ENCODE results near the gene C1orf226. TPM values are rescaled to one million over a fixed set of nuclear protein-coding genes. Genes with fewer than 3 reads are reported as not detected.

C1orf226 gene
- total RNA-seq, 4 donors from 2014 or later = 0.36 to 0.95 (median 0.60) TPM

- DNase-seq (no peak), ATAC-seq (no peak)
- no peaks in the 10 kb centered on the region for H3K9me3 ChIP-seq
- no peaks in the 10 kb centered on the region for H3K4me1 ChIP-seq
- no peak overlapping the region for H3K4me3 ChIP-seq
- TF ChIP-seq CTCF (IDR thresholded peaks at IDR 0.05 in 4 of 5, conservative IDR thresholded peaks at IDR 0.05 in 1 of 5) = no peak
- TF ChIP-seq POLR2A (IDR thresholded peaks at IDR 0.05) = no peak
- H3K27me3 ChIP-seq = no peaks in the 10 kb centered on the region
- H3K36me3 ChIP-seq = no peaks in the 10 kb centered on the region
- intact Hi-C loops (cut with DNase I; ENCODE audit: low total_unique reads) (no loop called here), in situ Hi-C loops (cut with MboI; ENCODE audit: low sequenced_read_pairs in 4 of 4) (no loop called here)
- H3K27ac ChIP-seq = no peak overlapping the region
Measured at GRCh38 chr1:162370161-162370560, 11.4 kb upstream of the C1orf226 start.

GRCh38 chr1:162370721-162371120 is 10.8 kb upstream of the C1orf226 start:
- intact Hi-C loops (cut with DNase I; ENCODE audit: low total_unique reads) = no loop called here
- Histone ChIP-seq H3K4me1 (no peaks in the 10 kb centered on the region), H3K4me3 (no peak overlapping the region), H3K9me3 (no peaks in the 10 kb centered on the region), H3K27ac (no peak overlapping the region), H3K27me3 (no peaks in the 10 kb centered on the region), H3K36me3 (no peaks in the 10 kb centered on the region)
- TF ChIP-seq POLR2A (IDR thresholded peaks at IDR 0.05) = no peak
- no peak for TF ChIP-seq CTCF (IDR thresholded peaks at IDR 0.05 in 4 of 5, conservative IDR thresholded peaks at IDR 0.05 in 1 of 5)
- in situ Hi-C loops (cut with MboI; ENCODE audit: low sequenced_read_pairs in 4 of 4) = no loop called here
- ATAC-seq (no peak), DNase-seq (no peak)

GRCh38 chr1:162371611-162372010 is 9.9 kb upstream of the C1orf226 start:
- TF ChIP-seq POLR2A (IDR thresholded peaks at IDR 0.05) (no peak), CTCF (IDR thresholded peaks at IDR 0.05 in 4 of 5, conservative IDR thresholded peaks at IDR 0.05 in 1 of 5) (no peak)
- Histone ChIP-seq H3K36me3 (no peaks in the 10 kb centered on the region), H3K27me3 (no peaks in the 10 kb centered on the region), H3K27ac (no peak overlapping the region), H3K4me3 (no peak overlapping the region), H3K9me3 (no peaks in the 10 kb centered on the region), H3K4me1 (no peaks in the 10 kb centered on the region)
- DNase-seq (no peak), ATAC-seq (no peak)
- intact Hi-C loops (cut with DNase I; ENCODE audit: low total_unique reads) (no loop called here), in situ Hi-C loops (cut with MboI; ENCODE audit: low sequenced_read_pairs in 4 of 4) (no loop called here)

- in situ Hi-C loops (cut with MboI; ENCODE audit: low sequenced_read_pairs in 4 of 4) = no loop called here
- DNase-seq (no peak), ATAC-seq (no peak)
- Histone ChIP-seq H3K36me3 (no peaks in the 10 kb centered on the region), H3K27me3 (no peaks in the 10 kb centered on the region), H3K9me3 (no peaks in the 10 kb centered on the region), H3K4me3 (no peak overlapping the region), H3K4me1 (no peaks in the 10 kb centered on the region), H3K27ac (no peak overlapping the region)
- TF ChIP-seq POLR2A (IDR thresholded peaks at IDR 0.05) (no peak), CTCF (IDR thresholded peaks at IDR 0.05 in 4 of 5, conservative IDR thresholded peaks at IDR 0.05 in 1 of 5) (no peak)
- intact Hi-C loops (cut with DNase I; ENCODE audit: low total_unique reads) = no loop called here
Measured at GRCh38 chr1:162372159-162373071, 9.1 kb upstream of the C1orf226 start.

Data from gastrocnemius medialis (tissue), 4 donors.